ENCODE data around the gene LARGE2. TPM values are rescaled to one million over a fixed set of nuclear protein-coding genes. Genes with fewer than 3 reads are reported as not detected.

Gene LARGE2
- total RNA-seq, 1 experiment from 2014 or later, result 108 TPM

DNA sequence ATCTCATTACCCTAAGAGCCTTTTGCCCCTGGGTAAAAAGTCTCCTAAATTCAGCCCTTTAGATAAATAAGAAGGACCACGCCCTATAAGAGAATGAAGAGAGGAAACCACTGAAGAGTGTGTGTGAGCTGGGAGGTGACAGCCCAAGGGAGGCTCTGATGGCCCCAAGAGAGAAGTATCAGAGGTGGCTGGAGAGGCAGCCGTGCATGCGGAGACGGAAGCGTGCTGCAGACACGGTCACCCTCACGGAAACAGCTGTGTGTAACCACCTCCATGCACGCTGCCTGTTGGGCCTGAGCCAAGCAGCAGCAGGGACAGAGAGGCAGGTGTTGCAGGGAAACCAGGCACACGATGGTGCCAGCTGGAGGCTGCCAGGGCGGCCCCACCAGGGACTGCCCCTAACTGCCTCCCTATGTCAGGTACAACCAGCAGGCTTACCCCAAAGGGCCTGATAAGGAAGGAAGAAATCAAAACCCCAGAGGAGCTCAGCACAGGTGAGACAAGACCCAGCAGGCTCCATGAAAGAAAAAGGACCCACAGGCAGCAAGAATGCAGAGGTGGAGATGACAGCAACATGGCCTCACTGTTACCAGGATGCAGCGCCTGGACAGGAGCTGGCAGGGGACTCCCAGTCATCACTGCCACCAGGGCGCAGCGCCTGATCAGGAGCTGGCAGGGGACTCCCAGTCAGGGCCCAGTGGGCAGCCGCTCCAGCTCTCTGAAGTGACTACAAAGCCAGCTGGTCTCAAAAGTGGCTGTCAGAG is 7.8 kb downstream of the LARGE2 start:
- no peak overlapping the region for H2AFZ ChIP-seq (ENCODE audit: low read length)
- H2BK15ac ChIP-seq (ENCODE audit: low read depth, low read length), result no peak overlapping the region
- peak overlapping the region in 2 of 3 experiments; percentile 40 to 61; a peak in 3 of 7 replicates for H3K27ac Mint-ChIP-seq
- H2BK120ac ChIP-seq (ENCODE audit: low read depth, low read length, poor library complexity, severe bottlenecking), result no peak overlapping the region
- H2BK5ac ChIP-seq (ENCODE audit: insufficient read length, low read length), result no peak overlapping the region
- DNase-seq, result peak; percentile 36
- H3K4me3 Mint-ChIP-seq, result no peak overlapping the region
- no peak overlapping the region for H3T11ph ChIP-seq (ENCODE audit: low read length)
- H4K91ac ChIP-seq (ENCODE audit: insufficient read length, low read depth, low read length), result no peak overlapping the region
- no peaks in the 10 kb centered on the region for H3K79me2 ChIP-seq (ENCODE audit: insufficient read depth, low read length)
- peaks cover 12 to 68% (median 67%) of the 10 kb centered on the region in 3 experiments for H3K36me3 Mint-ChIP-seq (ENCODE audit: insufficient read depth in 1 of 3, low read depth in 3 of 3)
- no peak overlapping the region for H3K4ac ChIP-seq (ENCODE audit: low read depth, low read length)
- H3K79me1 ChIP-seq (ENCODE audit: insufficient read depth, low read depth, low read length, poor library complexity, severe bottlenecking), result no peaks in the 10 kb centered on the region
- H4K8ac ChIP-seq (replicated peaks; ENCODE audit: insufficient read length, low read depth, low read length), result no peak overlapping the region
- H3K27ac ChIP-seq (ENCODE audit: insufficient read length, low read depth, low read length), result no peak overlapping the region
- WGBS (ENCODE audit: extremely low coverage, insufficient read length, low lambda C conversion rate), result no CpG with 5 or more reads among the region's 14 CpGs
- no peak for TF ChIP-seq CTCF (conservative IDR thresholded peaks at IDR 0.05)
- H3K23ac ChIP-seq (ENCODE audit: insufficient read length, low read depth, low read length), result no peak overlapping the region
- no peaks in the 10 kb centered on the region for H3K27me3 Mint-ChIP-seq (ENCODE audit: low read depth)
- no peaks in the 10 kb centered on the region for H3K4me1 ChIP-seq (ENCODE audit: insufficient read depth, low read length)
- H3K9me3 Mint-ChIP-seq, result no peaks in the 10 kb centered on the region
- H3K4me2 ChIP-seq (ENCODE audit: insufficient read depth, insufficient read length, low read length), result no peak overlapping the region
- H3K9me3 ChIP-seq (ENCODE audit: control insufficient read depth, low read depth, low read length), result no peaks in the 10 kb centered on the region
- H2BK12ac ChIP-seq (ENCODE audit: insufficient read length, low read depth, low read length), result no peak overlapping the region
- peaks cover 5 to 11% of the 10 kb centered on the region in 2 experiments; a peak in 1 of 4 replicates for H3K4me1 Mint-ChIP-seq
- H4K5ac ChIP-seq (ENCODE audit: insufficient read length, low read depth, low read length), result no peak overlapping the region
- H2BK20ac ChIP-seq (ENCODE audit: low read depth, low read length, poor library complexity, severe bottlenecking), result no peak overlapping the region
- H3K23me2 ChIP-seq (ENCODE audit: insufficient read length, low read depth, low read length, poor library complexity, severe bottlenecking), result no peaks in the 10 kb centered on the region
- H2AK5ac ChIP-seq (ENCODE audit: insufficient read length, low read length), result no peak overlapping the region
- H3K27me3 ChIP-seq (ENCODE audit: insufficient read depth, low read length), result no peaks in the 10 kb centered on the region
- no peak overlapping the region for H3K56ac ChIP-seq (ENCODE audit: insufficient read length, low read depth, low read length)
- no peak overlapping the region for H3K14ac ChIP-seq (ENCODE audit: insufficient read depth, low read length)
- H3K9ac ChIP-seq (ENCODE audit: extremely low read depth, insufficient read length, low read length), result no peak overlapping the region
- no peaks in the 10 kb centered on the region for H4K20me1 ChIP-seq (ENCODE audit: control insufficient read depth, insufficient read depth, insufficient read length)
- H3K18ac ChIP-seq (ENCODE audit: insufficient read length, low read depth, low read length), result no peak overlapping the region
